HepG2 (cell line): ENCODE results near the gene CIB1. TPM values are rescaled to one million over a fixed set of nuclear protein-coding genes. Genes with fewer than 3 reads are reported as not detected.

Experiments used
- ATF5 ChIP-seq: sonication (generic); formaldehyde crosslinking; IDR thresholded peaks from 2 replicates; pipeline ENCODE4 v1.4.0; 2020; ENCODE audit warnings: mild to moderate bottlenecking, low read depth, missing genetic modification reagents
- GATAD1 ChIP-seq: IDR thresholded peaks from 2 replicates; pipeline ENCODE4 v1.6.1; 2016; ENCODE audit warnings: missing genetic modification reagents, missing compliant biosample characterization
- GFI1 ChIP-seq: sonication (generic); formaldehyde crosslinking; IDR thresholded peaks from 2 replicates; pipeline ENCODE4 v1.5.0; 2020; ENCODE audit warnings: missing genetic modification reagents, mild to moderate bottlenecking, borderline replicate concordance
- GMEB1 ChIP-seq: sonication (generic); formaldehyde crosslinking; IDR thresholded peaks from 2 replicates; pipeline ENCODE4 v1.5.1; 2020; ENCODE audit warnings: missing genetic modification reagents, mild to moderate bottlenecking, borderline replicate concordance
- MLXIP ChIP-seq: sonication (generic); formaldehyde crosslinking; IDR thresholded peaks from 2 replicates; pipeline ENCODE4 v1.9.0; 2021; ENCODE audit warnings: missing genetic modification reagents, borderline replicate concordance
- NFIC ChIP-seq: IDR thresholded peaks from 2 replicates; pipeline ENCODE4 v1.6.1; 2012; ENCODE audit warnings: mild to moderate bottlenecking, low read length, inconsistent platforms
- NR0B2 ChIP-seq: sonication (generic); formaldehyde crosslinking; IDR thresholded peaks from 2 replicates; pipeline ENCODE4 v1.4.0; 2020; ENCODE audit warnings: mild to moderate bottlenecking, missing genetic modification reagents
- RARG ChIP-seq: sonication (generic); formaldehyde crosslinking; IDR thresholded peaks from 2 replicates; pipeline ENCODE4 v1.4.0; 2020; ENCODE audit warnings: low read depth, mild to moderate bottlenecking, missing genetic modification reagents
- RFXANK ChIP-seq: IDR thresholded peaks from 2 replicates; pipeline ENCODE4 v1.6.1; 2016
- SMAD3 ChIP-seq: sonication (generic); formaldehyde crosslinking; IDR thresholded peaks from 2 replicates; pipeline ENCODE4 v1.4.0; 2020; ENCODE audit warnings: missing genetic modification reagents
- SP1 ChIP-seq, 2 experiments: fragments of 450-650 bp in 1 of 2; sonication (generic) in 1 of 2; formaldehyde crosslinking in 1 of 2; IDR thresholded peaks; 2 replicates each; pipeline versions ENCODE4 v1.4.0 to v1.6.1; 2016 to 2020; ENCODE audit warnings: missing genetic modification reagents in 1 of 2
- ZBTB34 ChIP-seq: sonication (generic); formaldehyde crosslinking; IDR thresholded peaks from 2 replicates; pipeline ENCODE4 v1.8.0; 2022; ENCODE audit warnings: mild to moderate bottlenecking, missing genetic modification reagents
- ZFP36 ChIP-seq: fragments of 150-350 bp; IDR thresholded peaks from 2 replicates; pipeline ENCODE4 v1.6.1; 2018; ENCODE audit warnings: borderline replicate concordance, low read length, low read depth; ENCODE audit not compliant: partially characterized antibody
- ZGPAT ChIP-seq: IDR thresholded peaks from 2 replicates; pipeline ENCODE4 v1.6.1; 2016; ENCODE audit warnings: mild to moderate bottlenecking
- ZNF251 ChIP-seq: sonication (generic); formaldehyde crosslinking; IDR thresholded peaks from 2 replicates; pipeline ENCODE4 v1.9.0; 2021; ENCODE audit warnings: mild to moderate bottlenecking, missing genetic modification reagents
- ZNF292 ChIP-seq: sonication (generic); formaldehyde crosslinking; IDR thresholded peaks from 2 replicates; pipeline ENCODE4 v1.8.1; 2022; ENCODE audit warnings: mild to moderate bottlenecking, low read depth, missing genetic modification reagents, borderline replicate concordance
- ZNF337 ChIP-seq: sonication (generic); formaldehyde crosslinking; IDR thresholded peaks from 2 replicates; pipeline ENCODE4 v1.5.1; 2020; ENCODE audit warnings: missing genetic modification reagents, low read depth, mild to moderate bottlenecking, borderline replicate concordance
- ZNF547 ChIP-seq: sonication (generic); formaldehyde crosslinking; IDR thresholded peaks from 2 replicates; pipeline ENCODE4 v1.5.1; 2020; ENCODE audit warnings: mild to moderate bottlenecking, missing genetic modification reagents
- ZNF768 ChIP-seq: sonication (generic); formaldehyde crosslinking; IDR thresholded peaks from 2 replicates; pipeline ENCODE4 v1.4.0; 2020; ENCODE audit warnings: missing genetic modification reagents
- ZNF781 ChIP-seq: sonication (generic); formaldehyde crosslinking; IDR thresholded peaks from 2 replicates; pipeline ENCODE4 v1.5.1; 2020; ENCODE audit warnings: borderline replicate concordance, mild to moderate bottlenecking, missing genetic modification reagents; ENCODE audit errors: not compliant biosample characterization
- polyA plus RNA-seq, 8 experiments: library from polyadenylated mRNA; depleted of rRNA in 3 of 8; stranded (reverse) in 7 of 8; unstranded in 1 of 8; fragments of >200 nt; fragmentation: Illumina TruSeq in 4 of 8; extraction: Trizol in 4 of 8; gene quantifications; 2 replicates each; pipeline versions ENCODE4 v1.2.1 to v1.2.3, GENCODE V29; 2011 to 2016; ENCODE audit warnings: low read depth in 4 of 8, missing spikeins in 1 of 8, mixed read lengths in 1 of 8; ENCODE audit not compliant: insufficient read depth in 1 of 8
- total RNA-seq, 5 experiments: library from RNA; depleted of rRNA; stranded (reverse); fragments of >200 nt; fragmentation: Illumina TruSeq; extraction: Trizol; gene quantifications; 2 replicates each; pipeline ENCODE4 v1.2.3, GENCODE V29; 2016; ENCODE audit warnings: low read depth in 1 of 5

The CIB1 gene
- total and polyA plus RNA-seq, 2 of the 13 experiments (the other 11 are each of a cell fraction or from before 2014, with no cell fraction given), result 38.7 to 72.7 TPM

GRCh38 chr15:90233387-90234095 lies at the start of gene CIB1 (continued):
- TF ChIP-seq NR0B2 (CRISPR knock-in tag) (peak; percentile 47; the same call in 1 of the 2 replicates), ZNF781 (peak; percentile 65), SP1 (IDR thresholded peaks at IDR 0.05) (no peak), SP1 (CRISPR knock-in tag; IDR thresholded peaks at IDR 0.05) (peak; percentile 68), GATAD1 (CRISPR knock-in tag) (peak; percentile 60), ZNF292 (CRISPR knock-in tag) (no peak), ZGPAT (CRISPR knock-in tag) (peak; percentile 86), ZNF337 (CRISPR knock-in tag) (peak; percentile 43; the same call in 1 of the 2 replicates), ZNF251 (CRISPR knock-in tag) (no peak), RFXANK (no peak), ATF5 (CRISPR knock-in tag) (no peak), MLXIP (no peak), GFI1 (peak; percentile 22; the same call in 1 of the 2 replicates), RARG (0 out of 2 replicates have a peak, but pooled peaks have one; percentile 37), ZNF768 (CRISPR knock-in tag) (no peak; the same call in 1 of the 2 replicates), GMEB1 (CRISPR knock-in tag) (peak; percentile 50; the same call in 1 of the 2 replicates), SMAD3 (CRISPR knock-in tag) (no peak), NFIC (no peak), ZNF547 (0 out of 2 replicates have a peak, but pooled peaks have one; percentile 14), ZBTB34 (CRISPR knock-in tag) (0 out of 2 replicates have a peak, but pooled peaks have one; percentile 78), ZFP36 (no peak)
